ENCODE data around the gene CACNB2. TPM values are rescaled to one million over a fixed set of nuclear protein-coding genes. Genes with fewer than 3 reads are reported as not detected.

Gene CACNB2
- total and polyA plus RNA-seq, 2 donors, result 0.85 to 3.9 TPM

DNA sequence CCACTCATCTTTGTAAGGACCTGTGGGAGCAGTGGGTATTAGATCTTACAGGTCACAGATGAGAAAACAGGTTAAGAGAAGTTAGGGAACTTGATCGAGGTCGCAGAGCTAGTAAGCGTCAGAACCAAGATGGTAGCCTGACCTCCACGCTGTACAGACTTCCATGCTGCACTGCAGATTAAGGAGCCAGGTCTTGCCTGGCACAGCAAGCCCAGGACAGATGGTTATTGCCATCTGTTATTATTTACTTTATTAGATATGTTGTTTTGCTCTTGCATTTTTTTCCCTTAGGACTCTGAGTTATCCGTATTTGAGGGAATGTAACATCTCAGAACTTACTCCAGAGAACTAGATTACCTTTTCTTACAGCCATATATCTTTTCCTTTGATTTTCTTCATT is 363.9 kb downstream of the CACNB2 start:
- H3K4me1 ChIP-seq (ENCODE audit: control insufficient read depth in 2 of 2, insufficient read depth in 2 of 2, low read length in 2 of 2), result no peaks in the 10 kb centered on the region
- H3K4me3 ChIP-seq (ENCODE audit: low read length in 2 of 2), result no peak overlapping the region
- no peaks in the 10 kb centered on the region for H3K36me3 ChIP-seq (ENCODE audit: control insufficient read depth in 2 of 2, insufficient read depth in 2 of 2, low read length in 1 of 2)
- no peaks in the 10 kb centered on the region for H3K9me3 ChIP-seq (ENCODE audit: control insufficient read depth in 2 of 2, insufficient read depth in 1 of 2, low read length in 1 of 2)
- DNase-seq (ENCODE audit: low read depth in 6 of 9, low spot score in 9 of 9), result no peak
- H3K27ac ChIP-seq (ENCODE audit: low read depth in 1 of 2, low read length in 1 of 2), result no peak overlapping the region
- H3K27me3 ChIP-seq (ENCODE audit: control insufficient read depth in 2 of 2, insufficient read depth in 1 of 2, low read length in 1 of 2), result no peaks in the 10 kb centered on the region
- WGBS, result 97% methylated on average over 5 of the region's 5 CpGs

DNA sequence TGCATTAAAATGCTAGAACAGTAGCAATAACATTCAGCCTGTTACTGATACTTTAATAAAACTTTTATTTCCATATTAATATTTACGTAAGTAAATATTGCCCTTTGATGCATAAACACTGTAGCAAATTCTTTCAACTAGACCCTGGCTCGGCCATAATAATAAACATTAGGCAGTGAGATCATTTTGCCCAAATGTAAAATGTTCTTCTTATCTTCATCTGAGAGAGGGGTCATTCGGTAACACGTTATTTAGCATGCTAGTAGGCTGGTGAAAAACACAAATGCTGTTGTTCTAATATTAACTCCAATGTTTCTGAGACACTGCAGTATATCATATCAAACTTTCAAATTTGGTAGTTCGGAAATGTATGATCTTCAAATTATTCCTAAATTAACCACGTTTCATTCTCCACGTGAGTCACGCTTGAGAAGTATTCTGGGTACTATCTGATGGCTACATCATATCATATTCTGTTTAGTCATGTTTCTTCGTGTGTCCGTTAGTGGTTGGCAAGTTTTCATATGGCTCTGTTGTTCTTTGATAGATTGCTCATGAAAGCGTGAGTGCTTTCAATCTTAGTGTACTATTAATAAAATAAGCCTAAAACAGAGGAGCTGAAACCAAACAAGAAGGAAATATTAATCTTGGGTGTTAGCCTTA is 365.4 kb downstream of the CACNB2 start:
- Histone ChIP-seq H3K36me3 (ENCODE audit: control insufficient read depth in 2 of 2, insufficient read depth in 2 of 2, low read length in 1 of 2) (no peaks in the 10 kb centered on the region), H3K27me3 (ENCODE audit: control insufficient read depth in 2 of 2, insufficient read depth in 1 of 2, low read length in 1 of 2) (no peaks in the 10 kb centered on the region), H3K4me1 (ENCODE audit: control insufficient read depth in 2 of 2, insufficient read depth in 2 of 2, low read length in 2 of 2) (no peaks in the 10 kb centered on the region), H3K9me3 (ENCODE audit: control insufficient read depth in 2 of 2, insufficient read depth in 1 of 2, low read length in 1 of 2) (no peaks in the 10 kb centered on the region), H3K4me3 (ENCODE audit: low read length in 2 of 2) (no peak overlapping the region), H3K27ac (ENCODE audit: low read depth in 1 of 2, low read length in 1 of 2) (no peak overlapping the region)
- no peak for DNase-seq (ENCODE audit: low read depth in 6 of 9, low spot score in 9 of 9)
- WGBS, result 93% methylated on average over 11 of the region's 11 CpGs

DNA sequence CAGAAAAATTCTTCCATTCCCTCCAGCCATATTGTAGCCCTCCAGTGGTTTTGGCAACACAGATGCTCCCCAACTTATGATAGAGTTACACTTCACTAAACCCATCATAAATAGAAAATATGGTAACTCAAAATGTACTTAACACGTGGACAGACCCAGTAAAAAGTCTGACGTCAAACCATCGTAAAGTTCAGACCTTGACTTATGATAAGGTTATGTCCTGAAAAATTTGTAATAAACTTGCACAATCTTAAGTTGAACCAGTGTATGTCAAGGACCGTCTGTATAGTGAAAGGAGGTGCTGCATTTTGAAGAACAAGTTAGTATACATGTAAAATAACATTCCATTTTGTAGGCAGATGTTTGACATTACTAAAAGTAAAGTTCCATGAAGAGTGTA is 368.4 kb downstream of the CACNB2 start:
- Histone ChIP-seq H3K27ac (ENCODE audit: low read depth in 1 of 2, low read length in 1 of 2) (no peak overlapping the region), H3K4me3 (ENCODE audit: low read length in 2 of 2) (no peak overlapping the region), H3K27me3 (ENCODE audit: control insufficient read depth in 2 of 2, insufficient read depth in 1 of 2, low read length in 1 of 2) (no peaks in the 10 kb centered on the region), H3K9me3 (ENCODE audit: control insufficient read depth in 2 of 2, insufficient read depth in 1 of 2, low read length in 1 of 2) (no peaks in the 10 kb centered on the region), H3K36me3 (ENCODE audit: control insufficient read depth in 2 of 2, insufficient read depth in 2 of 2, low read length in 1 of 2) (no peaks in the 10 kb centered on the region), H3K4me1 (ENCODE audit: control insufficient read depth in 2 of 2, insufficient read depth in 2 of 2, low read length in 2 of 2) (no peaks in the 10 kb centered on the region)
- WGBS, result 98% methylated on average over 4 of the region's 4 CpGs
- DNase-seq (ENCODE audit: low read depth in 6 of 9, low spot score in 9 of 9), result no peak

DNA sequence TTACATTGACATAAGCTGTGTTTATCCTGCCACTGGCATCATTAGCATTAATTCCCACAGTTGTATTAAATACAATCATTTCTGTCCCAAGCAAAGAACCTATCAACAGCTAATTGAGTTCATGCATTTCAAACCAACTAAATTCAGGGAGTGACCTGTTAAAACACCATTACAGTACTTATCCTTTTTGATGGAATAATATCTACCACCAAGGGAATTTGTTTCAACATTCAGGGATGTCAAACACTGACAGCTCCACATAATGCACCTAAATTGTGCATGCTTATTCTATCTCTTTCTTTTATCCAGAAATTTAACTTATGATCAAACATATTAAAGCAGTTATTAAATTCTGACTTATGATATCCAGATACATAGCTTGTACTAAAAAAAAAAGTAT is 374.3 kb downstream of the CACNB2 start:
- DNase-seq (ENCODE audit: low read depth in 6 of 9, low spot score in 9 of 9), result no peak
- Histone ChIP-seq H3K9me3 (ENCODE audit: control insufficient read depth in 2 of 2, insufficient read depth in 1 of 2, low read length in 1 of 2) (no peaks in the 10 kb centered on the region), H3K4me1 (ENCODE audit: control insufficient read depth in 2 of 2, insufficient read depth in 2 of 2, low read length in 2 of 2) (no peaks in the 10 kb centered on the region), H3K27ac (ENCODE audit: low read depth in 1 of 2, low read length in 1 of 2) (no peak overlapping the region), H3K4me3 (ENCODE audit: low read length in 2 of 2) (no peak overlapping the region), H3K27me3 (ENCODE audit: control insufficient read depth in 2 of 2, insufficient read depth in 1 of 2, low read length in 1 of 2) (no peaks in the 10 kb centered on the region), H3K36me3 (ENCODE audit: control insufficient read depth in 2 of 2, insufficient read depth in 2 of 2, low read length in 1 of 2) (no peaks in the 10 kb centered on the region)

DNA sequence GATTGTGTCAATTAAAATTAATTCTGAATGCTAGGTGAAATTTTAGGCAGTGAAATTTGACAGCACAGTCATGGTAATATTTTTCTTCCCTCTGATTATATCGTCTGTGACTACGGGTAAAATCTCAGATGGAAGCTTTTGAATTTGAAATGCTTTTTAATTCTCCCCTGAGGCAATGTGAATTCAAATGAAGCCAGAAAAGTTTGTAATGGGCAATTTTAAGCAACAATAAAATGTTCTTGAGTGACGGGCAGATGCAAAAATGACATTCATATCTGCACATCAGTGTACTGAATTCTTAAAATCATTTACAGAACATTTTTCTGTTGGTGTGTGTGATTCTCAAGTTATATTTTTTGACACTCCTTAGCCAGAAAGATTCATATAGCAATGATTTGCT is 376.6 kb downstream of the CACNB2 start:
- no peak overlapping the region for H3K4me3 ChIP-seq (ENCODE audit: low read length in 2 of 2)
- no peaks in the 10 kb centered on the region for H3K4me1 ChIP-seq (ENCODE audit: control insufficient read depth in 2 of 2, insufficient read depth in 2 of 2, low read length in 2 of 2)
- no peak for DNase-seq (ENCODE audit: low read depth in 6 of 9, low spot score in 9 of 9)
- no peaks in the 10 kb centered on the region for H3K36me3 ChIP-seq (ENCODE audit: control insufficient read depth in 2 of 2, insufficient read depth in 2 of 2, low read length in 1 of 2)
- 98% methylated on average over 3 of the region's 3 CpGs for WGBS
- H3K9me3 ChIP-seq (ENCODE audit: control insufficient read depth in 2 of 2, insufficient read depth in 1 of 2, low read length in 1 of 2), result no peaks in the 10 kb centered on the region
- H3K27me3 ChIP-seq (ENCODE audit: control insufficient read depth in 2 of 2, insufficient read depth in 1 of 2, low read length in 1 of 2), result no peaks in the 10 kb centered on the region
- no peak overlapping the region for H3K27ac ChIP-seq (ENCODE audit: low read depth in 1 of 2, low read length in 1 of 2)

DNA sequence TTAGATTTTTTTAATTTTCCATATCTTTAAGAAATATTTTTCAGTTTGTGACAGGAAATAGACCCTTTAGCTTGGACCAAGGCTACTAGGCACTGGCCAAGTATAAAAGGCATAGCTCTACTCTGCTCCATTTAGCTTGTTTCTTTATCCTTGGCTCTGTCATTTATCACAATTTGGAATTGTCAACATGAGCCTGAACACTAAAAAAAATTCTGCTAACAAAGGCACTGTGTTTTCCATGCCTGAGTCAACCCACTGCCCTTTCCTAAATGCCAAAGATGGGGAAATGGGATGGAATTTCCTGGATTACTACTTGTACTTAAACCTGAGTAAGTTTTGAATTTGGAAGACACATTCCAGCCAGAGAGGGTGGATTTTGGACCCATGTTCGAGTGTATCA is 382.8 kb downstream of the CACNB2 start:
- WGBS, result 88% methylated on average over 1 of the region's 1 CpG

DNA sequence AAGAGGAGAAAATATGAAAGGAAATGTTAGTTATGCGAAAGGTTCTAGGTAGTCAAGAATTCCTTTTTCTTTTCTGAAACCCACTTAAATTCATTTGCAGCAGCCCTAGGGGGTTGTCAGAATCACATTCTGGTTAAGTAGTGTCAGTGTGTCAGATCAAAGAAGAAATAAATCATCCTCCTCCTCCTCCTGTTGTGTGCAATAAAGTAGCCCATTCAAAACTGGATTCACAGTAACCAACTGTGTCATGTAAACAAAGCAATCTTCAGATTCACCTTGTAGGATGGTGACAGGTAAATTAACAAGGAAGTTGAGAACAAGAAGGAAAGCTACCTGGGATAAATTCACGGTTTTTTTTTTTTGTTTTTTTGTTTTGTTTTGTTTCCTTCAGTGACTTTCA is 383.6 kb downstream of the CACNB2 start:
- Histone ChIP-seq H3K27me3 (ENCODE audit: control insufficient read depth in 2 of 2, insufficient read depth in 1 of 2, low read length in 1 of 2) (no peaks in the 10 kb centered on the region), H3K4me1 (ENCODE audit: control insufficient read depth in 2 of 2, insufficient read depth in 2 of 2, low read length in 2 of 2) (no peaks in the 10 kb centered on the region), H3K4me3 (ENCODE audit: low read length in 2 of 2) (no peak overlapping the region), H3K27ac (ENCODE audit: low read depth in 1 of 2, low read length in 1 of 2) (no peak overlapping the region), H3K36me3 (ENCODE audit: control insufficient read depth in 2 of 2, insufficient read depth in 2 of 2, low read length in 1 of 2) (peaks cover 0 to 3% of the 10 kb centered on the region in 2 donors), H3K9me3 (ENCODE audit: control insufficient read depth in 2 of 2, insufficient read depth in 1 of 2, low read length in 1 of 2) (no peaks in the 10 kb centered on the region)
- 92% methylated on average over 2 of the region's 2 CpGs for WGBS
- no peak for DNase-seq (ENCODE audit: low read depth in 6 of 9, low spot score in 9 of 9)

More for the DNA sequence above, 382.8 kb downstream of the CACNB2 start:
- H3K9me3 ChIP-seq (ENCODE audit: control insufficient read depth in 2 of 2, insufficient read depth in 1 of 2, low read length in 1 of 2), result no peaks in the 10 kb centered on the region
- H3K4me1 ChIP-seq (ENCODE audit: control insufficient read depth in 2 of 2, insufficient read depth in 2 of 2, low read length in 2 of 2), result no peaks in the 10 kb centered on the region
- DNase-seq (ENCODE audit: low read depth in 6 of 9, low spot score in 9 of 9), result no peak
- H3K27ac ChIP-seq (ENCODE audit: low read depth in 1 of 2, low read length in 1 of 2), result no peak overlapping the region
- no peaks in the 10 kb centered on the region for H3K27me3 ChIP-seq (ENCODE audit: control insufficient read depth in 2 of 2, insufficient read depth in 1 of 2, low read length in 1 of 2)
- peaks cover 0 to 3% of the 10 kb centered on the region in 2 donors for H3K36me3 ChIP-seq (ENCODE audit: control insufficient read depth in 2 of 2, insufficient read depth in 2 of 2, low read length in 1 of 2)
- no peak overlapping the region for H3K4me3 ChIP-seq (ENCODE audit: low read length in 2 of 2)

DNA sequence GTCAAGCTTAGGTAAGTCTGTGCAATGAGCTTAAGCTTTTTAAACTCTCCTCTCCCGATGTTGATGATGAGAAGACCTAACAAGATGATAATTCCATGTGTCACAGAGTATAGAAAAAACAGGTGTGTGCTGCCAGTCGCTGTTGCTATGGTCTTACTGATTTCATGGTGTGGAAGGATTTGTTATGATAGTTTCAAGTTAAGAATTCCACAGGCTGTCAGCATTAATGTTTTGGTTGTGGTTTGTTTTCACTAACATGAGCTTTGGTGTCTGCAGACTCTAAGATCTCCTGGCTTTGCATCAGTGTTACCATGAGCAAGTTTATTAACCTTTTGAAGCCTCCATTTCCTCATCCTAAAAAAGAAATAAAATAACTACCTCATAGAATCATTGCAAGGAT is 387.5 kb downstream of the CACNB2 start:
- H3K4me1 ChIP-seq (ENCODE audit: control insufficient read depth in 2 of 2, insufficient read depth in 2 of 2, low read length in 2 of 2), result no peaks in the 10 kb centered on the region
- H3K36me3 ChIP-seq (ENCODE audit: control insufficient read depth in 2 of 2, insufficient read depth in 2 of 2, low read length in 1 of 2), result peaks cover 2 to 3% of the 10 kb centered on the region in 2 donors
- no peak overlapping the region for H3K4me3 ChIP-seq (ENCODE audit: low read length in 2 of 2)
- 92% methylated on average over 2 of the region's 2 CpGs for WGBS
- H3K27me3 ChIP-seq (ENCODE audit: control insufficient read depth in 2 of 2, insufficient read depth in 1 of 2, low read length in 1 of 2), result no peaks in the 10 kb centered on the region
- no peak overlapping the region for H3K27ac ChIP-seq (ENCODE audit: low read depth in 1 of 2, low read length in 1 of 2)
- no peaks in the 10 kb centered on the region for H3K9me3 ChIP-seq (ENCODE audit: control insufficient read depth in 2 of 2, insufficient read depth in 1 of 2, low read length in 1 of 2)
- DNase-seq (ENCODE audit: low read depth in 6 of 9, low spot score in 9 of 9), result no peak

DNA sequence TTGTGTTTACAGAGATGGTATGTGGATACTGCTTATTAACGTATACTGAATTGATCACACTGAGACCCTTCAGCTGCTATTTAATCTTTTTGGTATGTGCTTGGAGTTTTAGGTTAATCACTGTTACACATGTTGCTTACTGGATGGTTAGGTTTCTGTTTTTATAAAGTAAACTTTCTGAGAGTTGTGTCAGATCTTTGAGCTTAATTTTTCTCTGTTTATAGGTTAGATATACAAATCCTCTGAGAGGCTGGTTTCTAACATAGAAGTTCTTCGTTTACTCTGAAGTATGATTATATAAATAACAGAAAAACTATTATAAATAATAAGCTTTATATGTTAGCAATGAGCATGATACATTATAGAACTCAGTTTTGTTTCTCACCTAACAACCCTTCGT is 388.1 kb downstream of the CACNB2 start:
- Histone ChIP-seq H3K27ac (ENCODE audit: low read depth in 1 of 2, low read length in 1 of 2) (no peak overlapping the region), H3K4me3 (ENCODE audit: low read length in 2 of 2) (no peak overlapping the region), H3K9me3 (ENCODE audit: control insufficient read depth in 2 of 2, insufficient read depth in 1 of 2, low read length in 1 of 2) (no peaks in the 10 kb centered on the region), H3K27me3 (ENCODE audit: control insufficient read depth in 2 of 2, insufficient read depth in 1 of 2, low read length in 1 of 2) (no peaks in the 10 kb centered on the region), H3K36me3 (ENCODE audit: control insufficient read depth in 2 of 2, insufficient read depth in 2 of 2, low read length in 1 of 2) (peaks cover 2 to 3% of the 10 kb centered on the region in 2 donors), H3K4me1 (ENCODE audit: control insufficient read depth in 2 of 2, insufficient read depth in 2 of 2, low read length in 2 of 2) (no peaks in the 10 kb centered on the region)
- WGBS, result 97% methylated on average over 3 of the region's 3 CpGs
- DNase-seq (ENCODE audit: low read depth in 6 of 9, low spot score in 9 of 9), result no peak

Data from thymus (tissue), 11 donors.